HEK293 (cell line): ENCODE data around the gene CSAD.

Experiments
- PRDM1 ChIP-seq: fragments of 450-650 bp; formaldehyde crosslinking; IDR thresholded peaks from 2 replicates; pipeline ENCODE4; 2016; ENCODE audit warnings: missing biosample characterization, missing genetic modification characterization
- SCRT1 ChIP-seq: fragments of 450-650 bp; formaldehyde crosslinking; IDR thresholded peaks from 2 replicates; pipeline ENCODE4 v1.5.1; 2016; ENCODE audit warnings: missing biosample characterization, missing genetic modification characterization, borderline replicate concordance
- ZBTB7A ChIP-seq: fragments of 450-650 bp; formaldehyde crosslinking; IDR thresholded peaks from 2 replicates; pipeline ENCODE4 v1.5.1; 2016; ENCODE audit warnings: low read depth, missing biosample characterization, missing genetic modification characterization
- ZNF10 ChIP-seq: fragments of 450-650 bp; formaldehyde crosslinking; IDR thresholded peaks from 2 replicates; pipeline ENCODE4 v1.5.1; 2017; ENCODE audit warnings: missing biosample characterization, missing genetic modification characterization
- ZNF274 ChIP-seq, 2 experiments: fragments of 200-500 bp in 1 of 2; fragments of 450-650 bp in 1 of 2; sonication (Bioruptor generic) in 1 of 2; formaldehyde crosslinking in 1 of 2; IDR thresholded peaks; 2 replicates each; pipeline versions ENCODE4 v1.5.1 to v1.6.1; 2014 to 2016; ENCODE audit warnings: borderline replicate concordance in 1 of 2, inconsistent platforms in 1 of 2, low read length in 1 of 2, missing biosample characterization in 1 of 2, missing genetic modification characterization in 1 of 2
- ZNF510 ChIP-seq: fragments of 450-650 bp; formaldehyde crosslinking; IDR thresholded peaks from 2 replicates; pipeline ENCODE4 v1.5.1; 2018; ENCODE audit warnings: mild to moderate bottlenecking, missing genetic modification characterization, missing biosample characterization; ENCODE audit not compliant: insufficient replicate concordance
- ZNF600 ChIP-seq: fragments of 450-650 bp; formaldehyde crosslinking; IDR thresholded peaks from 2 replicates; pipeline ENCODE4 v1.5.1; 2016; ENCODE audit warnings: missing biosample characterization, missing genetic modification characterization
- ZNF629 ChIP-seq: fragments of 450-650 bp; formaldehyde crosslinking; IDR thresholded peaks from 2 replicates; pipeline ENCODE4 v1.5.1; 2017; ENCODE audit warnings: missing biosample characterization, missing genetic modification characterization
- ZNF791 ChIP-seq: fragments of 450-650 bp; formaldehyde crosslinking; IDR thresholded peaks from 2 replicates; pipeline ENCODE4 v1.5.1; 2016; ENCODE audit warnings: missing biosample characterization, missing genetic modification characterization
- TF ChIP-seq, protein P1 (sequence below): fragments of 450-650 bp; IDR thresholded peaks from 2 replicates; pipeline ENCODE4 v1.5.1; 2018; ENCODE audit warnings: missing biosample characterization, mild to moderate bottlenecking, missing genetic modification characterization
- TF ChIP-seq, protein P2 (sequence below): fragments of 450-650 bp; formaldehyde crosslinking; IDR thresholded peaks from 2 replicates; pipeline ENCODE4 v1.5.1; 2016; ENCODE audit warnings: missing biosample characterization, missing genetic modification characterization

DNA sequence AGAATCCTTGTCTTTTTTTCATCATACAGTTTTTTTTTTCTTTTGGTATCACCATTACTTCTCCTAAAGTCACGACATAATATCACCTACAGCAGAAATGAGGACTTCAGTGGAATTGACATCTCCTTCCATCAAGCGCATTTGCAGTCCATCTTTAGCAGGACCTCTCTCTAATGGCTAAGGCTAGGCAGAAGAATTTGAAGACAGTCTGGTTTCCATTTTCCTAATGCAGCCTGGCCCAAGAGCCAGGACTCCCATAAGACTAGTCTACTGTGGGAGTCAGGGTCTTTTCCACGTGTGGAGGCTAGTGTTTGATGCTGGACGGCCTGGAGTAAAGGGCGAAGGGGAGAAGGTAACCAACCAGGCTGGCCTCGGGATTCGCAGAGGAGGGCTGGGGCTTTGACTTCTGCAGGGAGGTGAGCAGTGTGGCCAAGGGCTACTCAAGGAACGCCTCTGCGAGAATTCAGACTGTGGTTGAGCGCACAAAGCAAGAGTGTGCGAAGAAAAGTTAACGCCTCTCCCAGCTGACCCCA lies 972 bp downstream of the CSAD start:
- TF ChIP-seq, protein P1, sequence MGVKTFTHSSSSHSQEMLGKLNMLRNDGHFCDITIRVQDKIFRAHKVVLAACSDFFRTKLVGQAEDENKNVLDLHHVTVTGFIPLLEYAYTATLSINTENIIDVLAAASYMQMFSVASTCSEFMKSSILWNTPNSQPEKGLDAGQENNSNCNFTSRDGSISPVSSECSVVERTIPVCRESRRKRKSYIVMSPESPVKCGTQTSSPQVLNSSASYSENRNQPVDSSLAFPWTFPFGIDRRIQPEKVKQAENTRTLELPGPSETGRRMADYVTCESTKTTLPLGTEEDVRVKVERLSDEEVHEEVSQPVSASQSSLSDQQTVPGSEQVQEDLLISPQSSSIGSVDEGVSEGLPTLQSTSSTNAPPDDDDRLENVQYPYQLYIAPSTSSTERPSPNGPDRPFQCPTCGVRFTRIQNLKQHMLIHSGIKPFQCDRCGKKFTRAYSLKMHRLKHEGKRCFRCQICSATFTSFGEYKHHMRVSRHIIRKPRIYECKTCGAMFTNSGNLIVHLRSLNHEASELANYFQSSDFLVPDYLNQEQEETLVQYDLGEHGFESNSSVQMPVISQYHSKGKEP (tag by site-specific recombination) = no peak
- TF ChIP-seq, protein P2, sequence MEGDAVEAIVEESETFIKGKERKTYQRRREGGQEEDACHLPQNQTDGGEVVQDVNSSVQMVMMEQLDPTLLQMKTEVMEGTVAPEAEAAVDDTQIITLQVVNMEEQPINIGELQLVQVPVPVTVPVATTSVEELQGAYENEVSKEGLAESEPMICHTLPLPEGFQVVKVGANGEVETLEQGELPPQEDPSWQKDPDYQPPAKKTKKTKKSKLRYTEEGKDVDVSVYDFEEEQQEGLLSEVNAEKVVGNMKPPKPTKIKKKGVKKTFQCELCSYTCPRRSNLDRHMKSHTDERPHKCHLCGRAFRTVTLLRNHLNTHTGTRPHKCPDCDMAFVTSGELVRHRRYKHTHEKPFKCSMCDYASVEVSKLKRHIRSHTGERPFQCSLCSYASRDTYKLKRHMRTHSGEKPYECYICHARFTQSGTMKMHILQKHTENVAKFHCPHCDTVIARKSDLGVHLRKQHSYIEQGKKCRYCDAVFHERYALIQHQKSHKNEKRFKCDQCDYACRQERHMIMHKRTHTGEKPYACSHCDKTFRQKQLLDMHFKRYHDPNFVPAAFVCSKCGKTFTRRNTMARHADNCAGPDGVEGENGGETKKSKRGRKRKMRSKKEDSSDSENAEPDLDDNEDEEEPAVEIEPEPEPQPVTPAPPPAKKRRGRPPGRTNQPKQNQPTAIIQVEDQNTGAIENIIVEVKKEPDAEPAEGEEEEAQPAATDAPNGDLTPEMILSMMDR = no peak
- no peak for TF ChIP-seq ZBTB7A (tag by site-specific recombination)
- TF ChIP-seq ZNF10 (tag by site-specific recombination) = no peak
- TF ChIP-seq SCRT1 = no peak
- no peak for TF ChIP-seq ZNF600
- TF ChIP-seq ZNF629 = no peak
- TF ChIP-seq PRDM1 (tag by site-specific recombination) = no peak
- TF ChIP-seq ZNF274 (IDR thresholded peaks at IDR 0.05; ENCODE audit: low read length) = no peak
- TF ChIP-seq ZNF274 (tag by site-specific recombination; IDR thresholded peaks at IDR 0.05; ENCODE audit: borderline replicate concordance) = no peak
- no peak for TF ChIP-seq ZNF791
- no peak for TF ChIP-seq ZNF510 (tag by site-specific recombination)
